Measurements from ENCODE around the gene APRT. TPM values are rescaled to one million over a fixed set of nuclear protein-coding genes. Genes with fewer than 3 reads are reported as not detected.

Gene APRT
- total RNA-seq, 4 donors from 2014 or later, result 32.5 to 82.2 (median 56.3) TPM

DNA sequence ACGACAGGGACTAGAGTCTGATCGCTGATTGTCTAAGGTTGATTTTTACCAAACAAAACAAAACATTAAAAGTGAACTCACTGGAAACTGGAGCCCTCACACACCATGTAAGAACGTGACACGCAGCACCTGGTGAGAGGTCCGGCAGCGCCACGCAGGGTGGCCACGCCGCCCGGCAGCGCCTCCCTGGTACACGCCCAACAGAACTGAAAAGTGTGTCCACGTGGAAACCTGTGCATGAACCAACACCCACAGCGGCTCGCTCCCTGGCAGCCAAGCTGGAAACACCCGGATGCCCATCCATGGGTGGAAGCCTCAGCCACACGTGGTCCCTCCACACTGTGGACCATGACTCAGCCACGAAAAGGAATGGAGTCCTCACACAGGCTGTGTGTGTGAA, 35.9 kb upstream of the APRT start:
- Histone ChIP-seq H3K9me3 (no peaks in the 10 kb centered on the region), H3K4me3 (no peak overlapping the region), H3K36me3 (no peaks in the 10 kb centered on the region), H3K27me3 (no peaks in the 10 kb centered on the region), H3K27ac (no peak overlapping the region), H3K4me1 (no peaks in the 10 kb centered on the region)
- DNase-seq, result no peak
- intact Hi-C loops (cut with DNase I; ENCODE audit: low total_unique reads), result no loop called here
- no peak for TF ChIP-seq POLR2A (IDR thresholded peaks at IDR 0.05)
- no peak for TF ChIP-seq CTCF (IDR thresholded peaks at IDR 0.05)

DNA sequence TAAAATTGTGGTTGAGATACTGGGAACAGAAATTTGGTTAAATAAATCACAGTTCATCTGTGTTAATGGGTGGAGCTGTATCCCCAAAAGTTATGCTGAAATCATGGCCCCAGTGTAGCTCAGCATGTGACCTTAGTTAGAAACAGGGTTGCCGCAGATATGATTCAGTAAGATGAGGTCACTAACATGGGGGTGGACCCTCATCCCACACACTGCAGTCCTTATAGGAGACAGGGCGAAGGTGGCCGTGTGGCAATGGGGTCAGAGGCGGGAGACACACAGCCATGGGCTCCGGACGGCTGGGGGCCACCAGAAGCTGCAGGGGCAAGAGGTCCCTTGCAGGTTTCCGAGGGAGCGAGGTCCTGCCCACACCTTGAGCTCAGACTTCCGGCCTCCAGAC, 34.4 kb upstream of the APRT start:
- DNase-seq, result no peak
- intact Hi-C loops (cut with DNase I; ENCODE audit: low total_unique reads), result no loop called here
- Histone ChIP-seq H3K9me3 (no peaks in the 10 kb centered on the region), H3K27ac (no peak overlapping the region), H3K4me1 (no peaks in the 10 kb centered on the region), H3K36me3 (no peaks in the 10 kb centered on the region), H3K4me3 (no peak overlapping the region), H3K27me3 (no peaks in the 10 kb centered on the region)
- TF ChIP-seq CTCF (IDR thresholded peaks at IDR 0.05), result no peak
- TF ChIP-seq POLR2A (IDR thresholded peaks at IDR 0.05), result no peak

DNA sequence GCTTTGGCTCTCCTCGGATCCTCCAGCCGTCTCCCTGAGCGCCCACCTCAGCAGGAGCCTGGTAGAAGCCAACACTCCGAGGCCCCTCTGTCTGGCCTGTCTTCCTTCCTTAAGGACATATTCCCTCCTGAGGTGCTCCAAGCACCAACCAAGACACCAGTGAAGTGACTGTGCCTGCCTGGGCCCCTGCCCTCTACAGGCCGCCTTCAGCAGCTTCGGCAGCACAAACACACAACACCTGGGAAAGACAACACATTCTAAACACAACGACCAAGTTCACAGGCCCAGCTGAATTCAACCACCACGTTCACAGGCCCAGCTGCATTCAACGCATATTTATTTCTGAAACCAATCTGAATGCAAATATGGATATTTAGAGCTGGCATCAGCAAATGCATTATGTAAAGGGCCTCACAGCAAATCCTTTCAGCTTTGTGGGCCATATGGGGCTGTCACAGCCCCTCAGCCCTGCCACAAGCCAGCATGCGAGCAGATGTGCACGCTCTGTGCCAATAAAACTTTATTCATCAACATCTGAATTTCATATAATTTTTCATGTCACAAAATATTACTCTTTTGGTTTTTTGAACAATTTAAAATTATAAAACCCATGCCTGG, 32.8 kb upstream of the APRT start:
- Histone ChIP-seq H3K27ac (no peak overlapping the region), H3K36me3 (no peaks in the 10 kb centered on the region)
- intact Hi-C loops (cut with DNase I; ENCODE audit: low total_unique reads), result no loop called here

GRCh38 chr16:88843256-88843655, 31.5 kb upstream of the APRT start:
- TF ChIP-seq POLR2A (IDR thresholded peaks at IDR 0.05), result no peak
- no peak for TF ChIP-seq CTCF (IDR thresholded peaks at IDR 0.05)
- Histone ChIP-seq H3K4me1 (no peaks in the 10 kb centered on the region), H3K36me3 (no peaks in the 10 kb centered on the region)

More for the DNA sequence above, 32.8 kb upstream of the APRT start:
- no peak for DNase-seq
- TF ChIP-seq POLR2A (IDR thresholded peaks at IDR 0.05) (no peak), CTCF (IDR thresholded peaks at IDR 0.05) (no peak)
- H3K4me1 ChIP-seq, result no peaks in the 10 kb centered on the region
- no peaks in the 10 kb centered on the region for H3K9me3 ChIP-seq
- no peaks in the 10 kb centered on the region for H3K27me3 ChIP-seq
- no peak overlapping the region for H3K4me3 ChIP-seq

DNA sequence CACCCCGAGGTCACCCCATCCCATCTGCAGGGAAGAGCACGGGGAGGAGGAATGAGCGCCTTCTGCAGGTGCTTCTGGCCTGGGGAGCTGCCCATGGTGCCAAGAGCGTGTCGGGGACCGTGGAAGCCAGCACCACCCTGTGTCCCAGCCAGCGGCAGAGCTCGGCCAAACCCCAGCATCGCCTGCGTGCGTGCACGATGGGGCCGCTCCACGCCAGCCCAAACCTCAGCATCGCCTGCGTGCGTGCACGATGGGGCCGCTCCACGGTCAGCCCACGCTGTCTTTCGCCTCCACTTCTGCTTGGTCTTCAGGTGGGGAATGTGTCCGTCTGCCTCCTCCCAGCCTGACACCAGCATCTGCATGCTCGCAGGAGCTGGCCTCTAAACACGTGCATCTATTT, 31.1 kb upstream of the APRT start:
- H3K27ac ChIP-seq, result no peak overlapping the region
- no peaks in the 10 kb centered on the region for H3K36me3 ChIP-seq
- intact Hi-C loops (cut with DNase I; ENCODE audit: low total_unique reads), result no loop called here

More at GRCh38 chr16:88843256-88843655, 31.5 kb upstream of the APRT start:
- no peak for DNase-seq
- no peaks in the 10 kb centered on the region for H3K9me3 ChIP-seq
- intact Hi-C loops (cut with DNase I; ENCODE audit: low total_unique reads), result no loop called here
- H3K27me3 ChIP-seq, result no peaks in the 10 kb centered on the region
- H3K4me3 ChIP-seq, result no peak overlapping the region
- H3K27ac ChIP-seq, result no peak overlapping the region

More for the DNA sequence above, 31.1 kb upstream of the APRT start:
- no peak overlapping the region for H3K4me3 ChIP-seq
- DNase-seq, result no peak
- H3K4me1 ChIP-seq, result no peaks in the 10 kb centered on the region
- H3K9me3 ChIP-seq, result no peaks in the 10 kb centered on the region
- no peaks in the 10 kb centered on the region for H3K27me3 ChIP-seq
- TF ChIP-seq POLR2A (IDR thresholded peaks at IDR 0.05) (no peak), CTCF (IDR thresholded peaks at IDR 0.05) (no peak)

Data from uterus (tissue), 4 donors.